Tibial nerve (tissue), 4 donors: Measurements from ENCODE around the gene PYGM. TPM values are rescaled to one million over a fixed set of nuclear protein-coding genes. Genes with fewer than 3 reads are reported as not detected.

ENCODE experiments used
- DNase-seq, 2 donors: peaks; one replicate each; pipeline ENCODE4 v3.0.0-alpha.2; 2019; ENCODE audit warnings: low spot score in 2 of 2
- H3K27ac ChIP-seq, 4 donors: fragments of 200-600 bp; sonication (generic) in 3 of 4; one replicate each; pipeline ENCODE4 v1.5.1; 2017 to 2019; ENCODE audit warnings: mild to moderate bottlenecking in 1 of 4
- H3K27me3 ChIP-seq, 2 donors: fragments of 200-600 bp; sonication (generic) in 1 of 2; one replicate each; pipeline versions ENCODE4 v1.5.1 to v1.6.0; 2017 to 2019
- H3K36me3 ChIP-seq, 3 donors: fragments of 200-600 bp; sonication (generic); one replicate each; pipeline ENCODE4 v1.5.1; 2018 to 2019
- H3K4me1 ChIP-seq, 4 donors: fragments of 200-600 bp; sonication (generic) in 3 of 4; one replicate each; pipeline ENCODE4 v1.5.1; 2017 to 2019
- H3K4me3 ChIP-seq, 4 donors: fragments of 200-600 bp; sonication (generic) in 3 of 4; one replicate each; pipeline ENCODE4 v1.5.1; 2017 to 2019; ENCODE audit warnings: mild to moderate bottlenecking in 1 of 4, moderate library complexity in 1 of 4
- H3K9me3 ChIP-seq, 4 donors: fragments of 200-600 bp; sonication (generic) in 3 of 4; one replicate each; pipeline ENCODE4 v1.5.1; 2017 to 2019
- CTCF ChIP-seq, 5 experiments: fragments of 200-600 bp in 3 of 5; fragments of 450-650 bp in 2 of 5; sonication (generic) in 3 of 5; IDR thresholded peaks; one replicate each; pipeline ENCODE4 v1.5.1; 2016 to 2019; ENCODE audit warnings: antibody characterized with exemption in 5 of 5, mild to moderate bottlenecking in 3 of 5, moderate library complexity in 2 of 5
- EP300 ChIP-seq, 2 donors: sonication (generic); formaldehyde crosslinking; IDR thresholded peaks; one replicate each; pipeline ENCODE4 v1.6.1; 2017; ENCODE audit warnings: antibody characterized with exemption in 2 of 2, mild to moderate bottlenecking in 1 of 2
- POLR2A ChIP-seq, 2 donors: fragments of 450-650 bp; IDR thresholded peaks; one replicate each; pipeline ENCODE4 v1.6.1; 2017; ENCODE audit warnings: antibody characterized with exemption in 2 of 2, mild to moderate bottlenecking in 2 of 2, moderate library complexity in 2 of 2
- WGBS, 2 donors: methylation state at CpG; one replicate each; pipeline ENCODE4 v1.1.5; 2018; 5-methylcytosine and 5-hydroxymethylcytosine counted together
- total RNA-seq, 4 donors: library from RNA; depleted of rRNA; stranded (reverse); fragments of >200 nt; gene quantifications; one replicate each; pipeline ENCODE4 v1.1.0, GENCODE V29; 2016

The PYGM gene
- total RNA-seq, 4 donors from 2014 or later: 2.1 to 18.6 (median 9.9) TPM

DNA sequence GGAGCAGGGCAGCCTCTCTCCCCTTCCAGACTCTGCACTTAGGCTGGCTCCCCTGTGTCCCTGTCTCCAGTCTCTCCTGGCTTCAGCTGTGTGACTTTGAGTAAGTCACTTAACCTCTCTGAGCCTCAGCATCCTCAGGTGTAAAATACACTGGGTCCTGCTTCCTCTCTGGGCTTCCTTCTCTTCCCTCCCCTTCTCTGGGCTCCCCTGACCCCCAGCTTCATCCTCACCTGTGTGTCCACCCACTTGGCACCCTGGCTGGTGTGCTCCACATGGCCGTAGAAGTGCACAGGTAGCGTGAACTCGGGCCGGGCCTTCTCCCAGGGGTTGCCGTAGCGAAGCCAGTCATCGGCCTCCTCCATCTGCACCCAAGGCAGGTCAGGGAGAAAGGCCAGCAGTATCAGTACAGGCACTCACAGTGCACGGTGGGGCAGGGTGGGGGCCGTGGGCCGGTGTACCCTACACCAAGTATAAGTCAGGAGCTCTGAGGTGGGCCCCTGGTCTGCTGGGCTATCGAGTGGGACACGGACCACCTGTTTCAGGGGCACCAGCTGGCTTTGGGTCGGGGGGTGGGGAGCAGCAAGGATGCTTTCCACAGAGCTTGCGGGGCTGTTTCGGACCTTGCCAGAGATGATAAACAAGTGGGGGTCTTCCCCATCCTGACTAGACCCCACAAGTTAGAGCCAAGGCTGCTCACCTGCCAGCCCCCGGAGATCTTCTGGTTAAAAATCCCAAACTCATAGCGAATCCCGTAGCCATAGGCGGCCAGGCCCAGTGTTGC lies 2.0 kb downstream of the PYGM start:
- Histone ChIP-seq H3K4me1 (peaks cover 0 to 38% (median 20%) of the 10 kb centered on the region in 4 donors), H3K27me3 (no peaks in the 10 kb centered on the region), H3K9me3 (no peaks in the 10 kb centered on the region), H3K36me3 (peaks cover 0 to 8% (median 0%) of the 10 kb centered on the region in 3 donors), H3K27ac (no peak overlapping the region), H3K4me3 (no peak overlapping the region)
- TF ChIP-seq POLR2A (IDR thresholded peaks at IDR 0.05) (no peak), EP300 (IDR thresholded peaks at IDR 0.05) (no peak), CTCF (IDR thresholded peaks at IDR 0.05) (no peak)
- DNase-seq: no peak
- WGBS, 2 donors: 76 to 82% methylated on average over 15 to 18 of the region's 19 CpGs

DNA sequence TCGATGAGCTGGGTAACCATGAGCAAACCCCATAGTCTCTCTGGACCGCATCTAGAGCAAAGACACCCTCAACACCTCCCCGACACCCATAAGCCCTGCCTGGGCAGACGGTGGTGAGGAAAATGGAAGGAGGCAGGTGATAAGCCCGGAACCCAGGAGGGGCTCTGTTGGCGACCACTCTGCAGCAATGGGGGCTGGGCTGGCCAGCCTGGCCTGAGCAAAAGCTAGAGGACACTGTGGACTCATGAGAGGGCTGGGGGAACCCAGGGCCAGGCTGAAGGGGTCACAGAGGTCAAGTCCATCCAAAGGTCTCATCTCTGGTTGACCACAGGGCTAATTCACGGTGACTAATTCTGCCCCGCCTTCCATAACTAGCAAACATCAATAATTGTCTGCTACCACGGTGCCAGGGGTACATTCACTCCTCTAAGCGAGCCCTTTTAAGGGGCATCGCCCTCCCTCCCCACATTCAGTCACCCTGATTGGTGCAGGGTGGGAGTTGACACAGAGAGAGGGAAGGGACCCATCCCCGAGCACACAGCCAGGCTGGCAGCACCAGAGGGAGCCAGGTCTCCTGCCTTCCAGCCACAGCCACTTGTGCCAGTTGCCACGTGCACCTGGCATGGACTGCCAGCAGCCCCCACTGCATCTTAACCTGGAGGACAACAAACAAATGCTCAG lies 4.0 kb downstream of the PYGM start:
- no peak for DNase-seq

DNA sequence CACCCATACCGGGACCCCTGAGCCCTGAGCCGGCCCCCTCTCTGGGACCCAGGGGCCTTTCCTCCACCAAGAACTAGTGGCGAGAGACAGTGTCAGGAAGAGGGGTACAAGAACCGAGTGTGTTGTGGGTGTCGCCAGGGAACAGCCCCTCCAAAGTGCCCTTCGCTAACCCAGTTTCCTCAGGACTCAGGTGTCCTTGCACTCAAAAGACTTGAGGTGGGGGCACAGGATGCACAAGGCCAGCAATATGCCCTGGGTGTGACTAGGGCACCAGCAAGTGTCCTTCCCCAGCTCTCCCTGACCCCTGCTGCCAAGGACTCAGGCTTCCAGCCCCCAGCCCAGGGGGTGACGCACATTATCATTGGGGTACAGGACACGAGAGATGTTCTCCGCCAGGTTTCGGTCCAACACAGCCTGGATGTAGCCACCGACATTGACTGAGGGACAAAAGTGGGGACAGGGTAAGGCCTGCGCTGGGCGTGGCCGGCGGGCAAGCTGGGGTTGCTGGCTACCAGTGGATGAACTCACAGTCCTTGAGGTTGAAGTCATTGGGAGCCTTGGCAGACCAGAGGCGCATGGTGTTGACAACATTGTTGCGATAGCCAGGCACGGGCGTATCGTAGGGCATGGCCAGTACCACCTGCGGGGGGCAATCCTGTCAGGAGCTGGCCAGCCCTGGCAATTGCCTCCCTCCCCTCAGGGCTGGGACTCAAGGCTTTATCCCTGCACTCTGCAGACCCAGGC lies 4.7 kb downstream of the PYGM start:
- H3K27me3 ChIP-seq: no peaks in the 10 kb centered on the region
- H3K4me1 ChIP-seq: peaks cover 0 to 14% (median 7%) of the 10 kb centered on the region in 4 donors
- no peak overlapping the region for H3K4me3 ChIP-seq
- no peak overlapping the region for H3K27ac ChIP-seq
- H3K9me3 ChIP-seq: no peaks in the 10 kb centered on the region
- 90 to 92% methylated on average over 19 to 20 of the region's 21 CpGs for WGBS, 2 donors
- TF ChIP-seq CTCF (IDR thresholded peaks at IDR 0.05) (no peak), POLR2A (IDR thresholded peaks at IDR 0.05) (no peak), EP300 (IDR thresholded peaks at IDR 0.05) (no peak)
- DNase-seq: no peak
- H3K36me3 ChIP-seq: peaks cover 0 to 11% (median 0%) of the 10 kb centered on the region in 3 donors

More for the DNA sequence above, 4.0 kb downstream of the PYGM start:
- 80 to 83% methylated on average over 12 to 13 of the region's 13 CpGs for WGBS, 2 donors
- peaks cover 0 to 5% (median 0%) of the 10 kb centered on the region in 3 donors for H3K36me3 ChIP-seq
- H3K27ac ChIP-seq: no peak overlapping the region
- no peaks in the 10 kb centered on the region for H3K9me3 ChIP-seq
- H3K4me3 ChIP-seq: no peak overlapping the region
- peaks cover 0 to 21% (median 14%) of the 10 kb centered on the region in 4 donors for H3K4me1 ChIP-seq
- H3K27me3 ChIP-seq: no peaks in the 10 kb centered on the region
- TF ChIP-seq EP300 (IDR thresholded peaks at IDR 0.05) (no peak), CTCF (IDR thresholded peaks at IDR 0.05) (no peak), POLR2A (IDR thresholded peaks at IDR 0.05) (no peak)

DNA sequence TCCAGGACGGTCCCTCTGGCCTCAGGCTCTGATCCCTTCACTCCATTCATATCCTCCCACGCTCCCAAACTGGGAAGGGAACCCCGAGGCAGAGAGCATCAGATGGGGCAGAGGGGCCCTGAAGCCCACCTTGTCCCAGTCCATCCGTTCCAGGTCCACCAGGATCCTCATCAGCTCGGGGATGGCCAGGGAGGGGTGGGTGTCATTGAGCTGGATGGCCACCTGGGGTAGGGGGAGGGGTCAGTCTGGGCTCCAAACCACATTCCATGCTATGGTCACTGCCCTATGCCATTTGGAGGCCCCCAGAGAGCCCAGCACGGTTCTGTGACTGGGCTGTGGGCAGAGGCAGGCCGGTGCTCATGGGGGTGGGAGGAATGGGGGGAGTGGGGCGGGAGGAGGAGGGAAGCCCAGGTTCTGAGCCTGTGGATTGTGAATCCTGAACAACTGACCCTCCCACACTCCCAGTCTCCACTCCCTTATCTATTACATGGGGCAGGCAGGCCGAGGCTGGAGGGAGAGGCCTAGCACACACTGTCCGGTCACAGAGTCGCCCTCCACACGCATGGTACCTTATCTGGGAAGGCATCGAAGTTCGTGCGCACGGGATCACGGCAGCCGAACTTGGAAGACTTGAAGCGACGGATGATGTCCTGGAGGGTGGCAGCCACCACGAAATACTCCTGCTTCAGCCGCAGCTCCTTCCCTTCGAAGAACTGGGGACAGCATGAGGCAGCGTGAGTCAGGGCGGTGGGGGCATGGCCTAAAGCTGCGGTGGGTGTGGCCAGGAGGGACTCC lies 5.5 kb downstream of the PYGM start:
- TF ChIP-seq EP300 (IDR thresholded peaks at IDR 0.05) (no peak), CTCF (IDR thresholded peaks at IDR 0.05) (no peak), POLR2A (IDR thresholded peaks at IDR 0.05) (no peak)
- Histone ChIP-seq H3K4me1 (peaks cover 0 to 6% (median 2%) of the 10 kb centered on the region in 4 donors), H3K27ac (no peak overlapping the region), H3K27me3 (no peaks in the 10 kb centered on the region), H3K4me3 (no peak overlapping the region), H3K9me3 (no peaks in the 10 kb centered on the region), H3K36me3 (peaks cover 0 to 12% (median 0%) of the 10 kb centered on the region in 3 donors)
- DNase-seq: no peak
- 84 to 86% methylated on average over 25 to 26 of the region's 26 CpGs for WGBS, 2 donors
